KG1 (cell line): ENCODE measurements around the gene GALNT7.
"Not testable (repeated sequence)": the region's sequence is repeated elsewhere in the genome, so short reads cannot be mapped to it uniquely, and the experiment has no call there.

Source experiments
- DNase-seq: peaks from one replicate; lab custom pipeline; 2025; lab: John Stamatoyannopoulos, UW

Gene GALNT7, protein sequence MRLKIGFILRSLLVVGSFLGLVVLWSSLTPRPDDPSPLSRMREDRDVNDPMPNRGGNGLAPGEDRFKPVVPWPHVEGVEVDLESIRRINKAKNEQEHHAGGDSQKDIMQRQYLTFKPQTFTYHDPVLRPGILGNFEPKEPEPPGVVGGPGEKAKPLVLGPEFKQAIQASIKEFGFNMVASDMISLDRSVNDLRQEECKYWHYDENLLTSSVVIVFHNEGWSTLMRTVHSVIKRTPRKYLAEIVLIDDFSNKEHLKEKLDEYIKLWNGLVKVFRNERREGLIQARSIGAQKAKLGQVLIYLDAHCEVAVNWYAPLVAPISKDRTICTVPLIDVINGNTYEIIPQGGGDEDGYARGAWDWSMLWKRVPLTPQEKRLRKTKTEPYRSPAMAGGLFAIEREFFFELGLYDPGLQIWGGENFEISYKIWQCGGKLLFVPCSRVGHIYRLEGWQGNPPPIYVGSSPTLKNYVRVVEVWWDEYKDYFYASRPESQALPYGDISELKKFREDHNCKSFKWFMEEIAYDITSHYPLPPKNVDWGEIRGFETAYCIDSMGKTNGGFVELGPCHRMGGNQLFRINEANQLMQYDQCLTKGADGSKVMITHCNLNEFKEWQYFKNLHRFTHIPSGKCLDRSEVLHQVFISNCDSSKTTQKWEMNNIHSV

GRCh38 chr4:173168396-173169177, at the start of gene GALNT7:
GALNT7 (plus strand) TSS chr4:173168811; CDS start chr4:173168836, 25 bp downstream.
- DNase-seq: no peak

DNA sequence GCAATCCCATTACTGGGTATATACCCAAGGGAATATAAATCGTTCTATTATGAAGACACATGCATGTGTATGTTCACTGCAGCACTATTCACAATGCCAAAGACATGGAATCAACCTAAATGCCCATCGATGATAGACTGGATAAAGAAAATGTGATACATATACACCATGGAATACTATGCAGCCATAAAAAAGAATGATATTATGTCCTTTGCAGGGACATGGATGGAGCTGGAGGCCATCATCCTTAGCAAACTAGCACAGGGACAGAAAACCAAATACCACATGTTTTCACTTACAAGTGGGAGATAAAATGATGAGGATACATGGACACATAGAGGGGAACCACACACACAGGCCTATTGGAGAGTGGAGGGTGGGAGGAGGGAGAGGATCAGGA, 49.8 kb upstream of the GALNT7 start:
- DNase-seq: not testable (repeated sequence)

DNA sequence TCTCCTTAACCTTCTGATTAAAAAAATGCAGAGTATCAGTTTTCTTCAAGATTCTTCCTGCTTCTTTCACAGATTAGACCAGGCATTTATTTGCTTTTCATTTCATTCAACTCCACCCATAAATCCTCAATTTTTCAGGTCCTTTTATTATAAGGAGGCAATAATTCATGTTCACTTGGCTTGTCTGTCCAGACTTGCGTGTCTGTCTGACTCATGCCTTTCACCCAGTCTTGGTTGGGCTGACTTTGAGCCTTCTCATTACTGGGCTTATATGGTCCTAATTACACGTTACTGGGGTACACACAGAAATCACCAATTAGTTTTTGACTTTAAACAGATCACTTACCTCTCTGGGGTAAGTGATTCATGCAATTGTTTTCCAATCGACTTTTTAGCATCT, 48.8 kb upstream of the GALNT7 start:
- no peak for DNase-seq

GRCh38 chr4:173121076-173121561, 47.5 kb upstream of the GALNT7 start:
- DNase-seq: no peak

- no peak for DNase-seq
Measured at GRCh38 chr4:173124209-173124865, 44.3 kb upstream of the GALNT7 start.

GRCh38 chr4:173125216-173125812, 43.3 kb upstream of the GALNT7 start:
- no peak for DNase-seq

DNA sequence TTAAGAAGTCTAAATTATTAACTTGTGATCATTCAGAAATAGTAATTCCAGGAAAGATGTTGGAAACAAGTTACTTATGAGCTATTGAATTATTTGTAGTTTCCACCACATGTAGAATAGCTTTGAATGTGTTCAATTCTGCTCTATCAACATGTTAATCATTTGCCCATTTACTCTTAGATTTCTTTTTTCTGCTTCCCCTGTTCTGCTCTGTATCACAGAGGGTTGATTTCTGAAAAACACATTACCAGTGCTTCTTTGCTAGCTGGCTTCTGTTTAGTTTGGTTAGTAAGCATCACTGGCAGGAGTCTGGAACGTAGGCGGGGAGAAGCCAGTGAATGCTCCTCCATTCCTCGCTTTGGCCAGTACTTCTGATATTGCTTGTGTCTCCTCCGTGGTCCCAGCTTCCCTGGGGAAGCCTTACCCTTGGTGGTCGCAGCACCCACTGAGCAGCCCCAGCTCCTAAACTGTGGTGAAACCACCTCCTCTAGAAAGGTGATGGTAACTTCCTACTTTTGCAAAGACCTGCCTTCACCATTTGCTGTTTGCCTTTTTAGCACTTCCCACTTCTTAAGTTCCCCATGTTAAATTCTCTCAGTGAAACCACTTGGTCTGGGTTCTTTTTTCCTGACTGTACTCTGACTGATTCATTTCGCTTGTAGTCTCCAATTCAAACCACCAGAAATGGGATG, 40.3 kb upstream of the GALNT7 start:
- DNase-seq: no peak

GRCh38 chr4:173130687-173131086, 37.9 kb upstream of the GALNT7 start:
- no peak for DNase-seq

- no peak for DNase-seq
Measured at GRCh38 chr4:173134426-173134825, 34.2 kb upstream of the GALNT7 start.

DNA sequence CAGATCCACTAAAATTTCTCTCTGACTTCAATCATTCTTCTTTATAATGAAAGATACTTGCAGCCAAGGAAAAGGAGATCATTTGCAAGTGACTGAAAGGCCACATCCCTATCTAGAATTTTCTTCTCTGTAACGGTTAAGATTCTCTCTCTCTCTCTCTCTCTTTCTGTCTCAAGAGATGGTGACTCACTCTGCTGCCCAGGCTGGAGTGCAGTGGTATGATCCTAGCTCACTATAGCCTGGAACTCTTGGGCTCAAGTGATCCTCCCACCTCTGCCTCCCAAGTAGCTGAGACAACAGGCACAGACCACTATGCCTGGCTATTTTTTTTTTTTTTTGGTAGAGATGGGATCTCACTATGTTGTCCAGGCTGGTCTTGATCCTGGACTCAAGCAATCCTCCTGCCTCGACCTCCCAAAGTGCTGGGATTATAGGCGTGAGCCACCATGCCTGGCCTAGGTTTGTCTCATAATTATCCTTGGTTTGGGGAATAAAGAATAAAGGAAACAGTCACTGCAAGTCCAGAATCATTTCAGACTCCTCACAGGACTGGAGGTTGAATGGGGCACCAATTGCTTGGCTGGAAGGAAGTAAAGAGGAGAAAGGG, 33.3 kb upstream of the GALNT7 start:
- DNase-seq: no peak

- DNase-seq: no peak
Measured at GRCh38 chr4:173138624-173139023, 30.0 kb upstream of the GALNT7 start.

GRCh38 chr4:173139561-173139960, 29.1 kb upstream of the GALNT7 start:
- DNase-seq: no peak

DNA sequence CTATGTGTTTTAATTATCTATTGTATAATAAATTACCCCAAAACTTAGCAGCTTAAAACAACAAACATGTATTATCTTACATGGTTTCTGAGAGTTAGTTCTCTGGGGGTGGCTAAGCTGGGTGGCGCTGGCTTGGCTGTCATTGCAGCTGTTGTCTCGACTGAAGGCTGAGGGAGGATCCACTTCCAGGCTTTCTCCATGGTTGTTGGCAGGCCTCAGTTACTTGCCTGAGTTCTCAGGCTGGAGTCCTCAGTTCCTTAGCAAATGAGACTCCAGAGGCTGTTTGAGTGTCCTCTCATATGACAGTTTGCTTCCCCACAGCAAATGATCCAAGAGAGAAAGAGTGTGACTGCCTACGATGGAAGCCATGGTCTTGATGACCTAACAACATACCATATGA, 23.5 kb upstream of the GALNT7 start:
- DNase-seq: no peak

GRCh38 chr4:173146456-173146855, 22.2 kb upstream of the GALNT7 start:
- DNase-seq: no peak

DNA sequence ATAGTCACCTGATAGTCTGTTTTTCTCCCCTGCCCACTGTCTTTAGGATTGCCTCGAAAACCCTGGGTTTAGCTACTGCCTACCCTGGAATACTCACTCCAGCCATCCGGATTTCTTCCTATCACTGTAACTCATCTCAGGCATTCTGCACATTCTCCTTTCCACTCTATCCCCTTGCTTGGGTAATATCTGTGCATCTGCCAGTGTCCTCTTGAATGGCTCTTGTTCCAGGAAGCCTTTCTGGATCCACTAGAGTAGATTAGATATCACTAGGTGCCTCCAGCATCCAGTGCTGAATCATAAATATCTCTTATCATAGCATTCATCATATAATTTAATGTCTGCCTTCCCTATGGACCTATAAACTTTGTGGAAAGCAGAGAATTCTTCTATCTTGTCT, 17.1 kb upstream of the GALNT7 start:
- no peak for DNase-seq

GRCh38 chr4:173152104-173152503, 16.5 kb upstream of the GALNT7 start:
- DNase-seq: no peak

GRCh38 chr4:173153445-173153844, 15.2 kb upstream of the GALNT7 start:
- DNase-seq: no peak

GRCh38 chr4:173159791-173160190, 8.8 kb upstream of the GALNT7 start:
- no peak for DNase-seq

GRCh38 chr4:173160871-173161270, 7.7 kb upstream of the GALNT7 start:
- no peak for DNase-seq

GRCh38 chr4:173161311-173161710, 7.3 kb upstream of the GALNT7 start:
- DNase-seq: no peak

- no peak for DNase-seq
Measured at GRCh38 chr4:173165706-173166105, 2.9 kb upstream of the GALNT7 start.
